HepG2 (cell line): ENCODE measurements around the gene AP5Z1.

ENCODE experiments used
- FOXK2 ChIP-seq: fragments of 450-650 bp; IDR thresholded peaks from 2 replicates; pipeline ENCODE4 v1.6.1; 2016
- NR2F6 ChIP-seq, 2 experiments: IDR thresholded peaks; 2 replicates each; pipeline ENCODE4 v1.6.1; 2016; ENCODE audit warnings: antibody characterized with exemption in 1 of 2, mild to moderate bottlenecking in 1 of 2
- ZNF274 ChIP-seq: sonication (generic); formaldehyde crosslinking; IDR thresholded peaks from 2 replicates; pipeline ENCODE4 v1.5.1; 2020; ENCODE audit warnings: mild to moderate bottlenecking, missing genetic modification reagents
- ZNF354B ChIP-seq: sonication (generic); formaldehyde crosslinking; IDR thresholded peaks from 2 replicates; pipeline ENCODE4 v1.8.0; 2022; ENCODE audit warnings: mild to moderate bottlenecking, missing genetic modification reagents
- TF ChIP-seq, protein P1 (sequence below): sonication (generic); formaldehyde crosslinking; IDR thresholded peaks from 2 replicates; pipeline ENCODE4 v1.5.0; 2020; ENCODE audit warnings: mild to moderate bottlenecking, missing genetic modification reagents, moderate library complexity

DNA sequence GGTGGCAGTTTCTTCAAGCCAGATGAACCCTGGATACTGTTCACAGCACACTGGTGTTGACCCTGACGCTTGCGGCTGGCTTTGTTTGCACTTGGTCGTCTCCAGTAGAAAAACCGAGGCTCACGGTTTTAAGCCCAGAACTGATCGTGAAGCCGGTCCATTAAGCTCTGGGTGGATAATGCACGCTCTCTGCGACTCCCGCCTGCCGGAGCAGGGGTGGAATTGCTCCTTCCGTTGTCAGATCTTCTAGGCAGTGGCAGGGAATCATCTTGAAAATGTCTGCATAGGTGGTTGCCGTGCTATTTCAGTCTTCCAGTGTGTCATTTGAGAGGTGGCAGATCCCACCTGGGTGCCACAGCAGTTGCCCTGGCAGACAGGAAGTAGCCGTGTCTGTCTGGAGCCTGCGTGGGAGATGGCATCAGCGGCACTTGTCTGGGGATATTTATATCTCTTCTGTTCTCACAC lies 35.9 kb upstream of the AP5Z1 start:
- TF ChIP-seq FOXK2 (0 out of 2 replicates have a peak, but pooled peaks have one; percentile 22), ZNF274 (CRISPR knock-in tag) (no peak), NR2F6 (IDR thresholded peaks at IDR 0.05) (no peak), NR2F6 (CRISPR knock-in tag; IDR thresholded peaks at IDR 0.05) (peak; percentile 55; the same call in 1 of the 2 replicates), ZNF354B (no peak)
- TF ChIP-seq, protein P1, sequence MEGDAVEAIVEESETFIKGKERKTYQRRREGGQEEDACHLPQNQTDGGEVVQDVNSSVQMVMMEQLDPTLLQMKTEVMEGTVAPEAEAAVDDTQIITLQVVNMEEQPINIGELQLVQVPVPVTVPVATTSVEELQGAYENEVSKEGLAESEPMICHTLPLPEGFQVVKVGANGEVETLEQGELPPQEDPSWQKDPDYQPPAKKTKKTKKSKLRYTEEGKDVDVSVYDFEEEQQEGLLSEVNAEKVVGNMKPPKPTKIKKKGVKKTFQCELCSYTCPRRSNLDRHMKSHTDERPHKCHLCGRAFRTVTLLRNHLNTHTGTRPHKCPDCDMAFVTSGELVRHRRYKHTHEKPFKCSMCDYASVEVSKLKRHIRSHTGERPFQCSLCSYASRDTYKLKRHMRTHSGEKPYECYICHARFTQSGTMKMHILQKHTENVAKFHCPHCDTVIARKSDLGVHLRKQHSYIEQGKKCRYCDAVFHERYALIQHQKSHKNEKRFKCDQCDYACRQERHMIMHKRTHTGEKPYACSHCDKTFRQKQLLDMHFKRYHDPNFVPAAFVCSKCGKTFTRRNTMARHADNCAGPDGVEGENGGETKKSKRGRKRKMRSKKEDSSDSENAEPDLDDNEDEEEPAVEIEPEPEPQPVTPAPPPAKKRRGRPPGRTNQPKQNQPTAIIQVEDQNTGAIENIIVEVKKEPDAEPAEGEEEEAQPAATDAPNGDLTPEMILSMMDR (CRISPR knock-in tag): peak; percentile 34; the same call in 1 of the 2 replicates
